Measurements from ENCODE around the gene CAPN5. TPM values are rescaled to one million over a fixed set of nuclear protein-coding genes. Genes with fewer than 3 reads are reported as not detected.
"Not testable (repeated sequence)": the region's sequence is repeated elsewhere in the genome, so short reads cannot be mapped to it uniquely, and the experiment has no call there.

CAPN5 gene
- total RNA-seq, 1 donor from 2014 or later: 7.2 TPM

DNA sequence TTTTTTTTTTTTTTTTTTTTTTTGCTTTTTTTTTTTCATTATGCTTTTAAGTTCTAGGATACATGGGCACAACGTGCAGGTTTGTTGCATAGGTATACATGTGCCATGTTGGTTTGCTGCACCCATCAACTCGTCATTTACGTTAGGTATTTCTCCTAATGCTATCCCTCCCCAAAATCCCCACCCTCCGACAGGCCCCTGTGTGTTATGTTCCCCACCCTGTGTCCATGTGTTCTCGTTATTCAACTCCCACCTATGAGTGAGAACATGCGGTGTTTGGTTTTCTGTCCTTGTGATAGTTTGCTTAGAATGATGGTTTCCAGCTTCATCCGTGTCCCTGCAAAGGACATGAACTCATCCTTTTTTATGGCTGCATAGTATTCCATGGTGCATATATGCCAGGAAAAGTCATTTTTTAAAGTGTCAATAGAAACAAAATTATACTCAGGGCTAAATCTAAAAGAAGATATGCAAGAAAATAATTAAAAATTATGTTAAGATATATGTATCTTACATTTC lies 18.8 kb upstream of the CAPN5 start:
- peak; percentile 3 for TF ChIP-seq CTCF (IDR thresholded peaks at IDR 0.05)
- H3K36me3 ChIP-seq; H3K27ac ChIP-seq; intact Hi-C loops (cut with DNase I); DNase-seq; ATAC-seq; H3K4me3 ChIP-seq; H3K9me3 ChIP-seq: not testable (repeated sequence)
- Histone ChIP-seq H3K27me3 (ENCODE audit: low read depth) (peaks cover 18% of the 10 kb centered on the region), H3K4me1 (peaks cover 15% of the 10 kb centered on the region)

- peaks cover 15% of the 10 kb centered on the region for H3K4me1 ChIP-seq
- H3K27ac ChIP-seq: no peak overlapping the region
- H3K9me3 ChIP-seq: no peaks in the 10 kb centered on the region
- DNase-seq: no peak
- no peaks in the 10 kb centered on the region for H3K36me3 ChIP-seq
- TF ChIP-seq CTCF (IDR thresholded peaks at IDR 0.05): no peak
- peaks cover 16% of the 10 kb centered on the region for H3K27me3 ChIP-seq (ENCODE audit: low read depth)
- ATAC-seq: no peak
- H3K4me3 ChIP-seq: no peak overlapping the region
- intact Hi-C loops (cut with DNase I): no loop called here
These were observed 17.7 kb upstream of the CAPN5 start for GRCh38 chr11:77049026-77049425.

- DNase-seq (no peak), ATAC-seq (no peak)
- TF ChIP-seq CTCF (IDR thresholded peaks at IDR 0.05): no peak
- no peaks in the 10 kb centered on the region for H3K9me3 ChIP-seq
- H3K4me1 ChIP-seq: peaks cover 6% of the 10 kb centered on the region
- no peak overlapping the region for H3K4me3 ChIP-seq
- no peaks in the 10 kb centered on the region for H3K36me3 ChIP-seq
- H3K27me3 ChIP-seq (ENCODE audit: low read depth): no peaks in the 10 kb centered on the region
- no peak overlapping the region for H3K27ac ChIP-seq
- intact Hi-C loops (cut with DNase I): no loop called here
These were observed 15.3 kb upstream of the CAPN5 start for GRCh38 chr11:77051511-77051910.

GRCh38 chr11:77052518-77052917 lies 14.3 kb upstream of the CAPN5 start:
- DNase-seq (no peak), ATAC-seq (no peak)
- no peaks in the 10 kb centered on the region for H3K27me3 ChIP-seq (ENCODE audit: low read depth)
- H3K9me3 ChIP-seq: no peaks in the 10 kb centered on the region
- H3K4me3 ChIP-seq: no peak overlapping the region
- intact Hi-C loops (cut with DNase I): no loop called here
- no peak for TF ChIP-seq CTCF (IDR thresholded peaks at IDR 0.05)
- no peak overlapping the region for H3K27ac ChIP-seq
- H3K4me1 ChIP-seq: no peaks in the 10 kb centered on the region
- no peaks in the 10 kb centered on the region for H3K36me3 ChIP-seq

- Histone ChIP-seq H3K27me3 (ENCODE audit: low read depth) (no peaks in the 10 kb centered on the region), H3K4me1 (no peaks in the 10 kb centered on the region), H3K36me3 (no peaks in the 10 kb centered on the region), H3K4me3 (no peak overlapping the region), H3K27ac (no peak overlapping the region), H3K9me3 (no peaks in the 10 kb centered on the region)
- ATAC-seq (no peak), DNase-seq (no peak)
- intact Hi-C loops (cut with DNase I): no loop called here
- no peak for TF ChIP-seq CTCF (IDR thresholded peaks at IDR 0.05)
These were observed 13.4 kb upstream of the CAPN5 start for GRCh38 chr11:77053217-77054015.

All from lower lobe of right lung (tissue), 2 donors.